AG04449 (cell line): ENCODE measurements around the gene NUTF2.

Experiments used
- CTCF ChIA-PET: fragments of 350-600 bp; formaldehyde crosslinking; extraction: SDS; loops from one replicate; lab custom pipeline; 2021; ENCODE audit warnings: antibody characterized with exemption; lab: Yijun Ruan, JAX
- POLR2A ChIA-PET: fragments of 400-600, 350-600 bp; formaldehyde crosslinking; extraction: SDS; loops from one replicate; lab custom pipeline; 2020; ENCODE audit warnings: antibody characterized with exemption, inconsistent platforms; lab: Yijun Ruan, JAX
- DNase-seq: peaks from one replicate; pipeline ENCODE4 v3.0.0-alpha.2; 2010; ENCODE audit warnings: low read depth, low spot score
- H3K4me3 ChIP-seq: 2 replicates; pipeline ENCODE4 v1.5.1; 2011; ENCODE audit warnings: low read depth, mild to moderate bottlenecking, control low read depth, low read length
- TF ChIP-seq, protein P1 (sequence below): IDR thresholded peaks from one replicate; pipeline ENCODE4 v1.5.1; 2011; ENCODE audit warnings: mild to moderate bottlenecking, moderate library complexity, low read length, control low read depth, inconsistent platforms; ENCODE audit not compliant: insufficient read depth; ENCODE audit errors: missing control alignments

NUTF2 gene

DNA sequence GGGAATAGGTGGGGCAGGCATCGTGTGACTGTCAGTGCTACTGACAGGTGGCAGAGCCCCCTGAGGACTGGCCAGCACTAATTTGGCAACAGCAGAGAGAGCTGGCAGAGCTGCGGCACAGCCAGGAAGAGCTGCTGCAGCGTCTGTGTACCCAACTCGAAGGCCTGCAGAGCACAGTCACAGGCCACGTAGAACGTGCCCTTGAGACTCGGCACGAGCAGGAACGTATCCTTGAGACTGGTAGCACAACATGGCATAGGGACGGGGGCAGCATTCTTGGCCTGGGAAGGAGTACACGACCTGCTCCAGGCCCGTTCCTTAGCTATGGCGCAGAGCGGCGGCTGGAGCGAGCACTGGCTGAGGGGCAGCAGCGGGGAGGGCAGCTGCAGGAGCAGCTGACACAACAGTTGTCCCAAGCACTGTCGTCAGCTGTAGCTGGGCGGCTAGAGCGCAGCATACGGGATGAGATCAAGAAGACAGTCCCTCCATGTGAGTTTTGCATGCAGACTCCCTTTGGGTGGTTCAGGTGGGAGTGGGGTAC, 35.0 kb downstream of the NUTF2 start:
- no peak for DNase-seq
- TF ChIP-seq, protein P1, sequence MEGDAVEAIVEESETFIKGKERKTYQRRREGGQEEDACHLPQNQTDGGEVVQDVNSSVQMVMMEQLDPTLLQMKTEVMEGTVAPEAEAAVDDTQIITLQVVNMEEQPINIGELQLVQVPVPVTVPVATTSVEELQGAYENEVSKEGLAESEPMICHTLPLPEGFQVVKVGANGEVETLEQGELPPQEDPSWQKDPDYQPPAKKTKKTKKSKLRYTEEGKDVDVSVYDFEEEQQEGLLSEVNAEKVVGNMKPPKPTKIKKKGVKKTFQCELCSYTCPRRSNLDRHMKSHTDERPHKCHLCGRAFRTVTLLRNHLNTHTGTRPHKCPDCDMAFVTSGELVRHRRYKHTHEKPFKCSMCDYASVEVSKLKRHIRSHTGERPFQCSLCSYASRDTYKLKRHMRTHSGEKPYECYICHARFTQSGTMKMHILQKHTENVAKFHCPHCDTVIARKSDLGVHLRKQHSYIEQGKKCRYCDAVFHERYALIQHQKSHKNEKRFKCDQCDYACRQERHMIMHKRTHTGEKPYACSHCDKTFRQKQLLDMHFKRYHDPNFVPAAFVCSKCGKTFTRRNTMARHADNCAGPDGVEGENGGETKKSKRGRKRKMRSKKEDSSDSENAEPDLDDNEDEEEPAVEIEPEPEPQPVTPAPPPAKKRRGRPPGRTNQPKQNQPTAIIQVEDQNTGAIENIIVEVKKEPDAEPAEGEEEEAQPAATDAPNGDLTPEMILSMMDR = no peak
- POLR2A ChIA-PET = interaction anchor here (1.1 kb wide), 1 partner anchor 54 kb away, joined by 3 read pairs; no protein-coding TSS in a partner anchor
- no peak overlapping the region for H3K4me3 ChIP-seq
- CTCF ChIA-PET = interaction anchor here (1.0 to 11.9 kb wide), 11 partner anchors 7 to 347 kb away, joined by 3 to 196 read pairs (median 33); partner anchors contain the start of genes CTRL, EDC4, NUTF2 and PSKH1

DNA sequence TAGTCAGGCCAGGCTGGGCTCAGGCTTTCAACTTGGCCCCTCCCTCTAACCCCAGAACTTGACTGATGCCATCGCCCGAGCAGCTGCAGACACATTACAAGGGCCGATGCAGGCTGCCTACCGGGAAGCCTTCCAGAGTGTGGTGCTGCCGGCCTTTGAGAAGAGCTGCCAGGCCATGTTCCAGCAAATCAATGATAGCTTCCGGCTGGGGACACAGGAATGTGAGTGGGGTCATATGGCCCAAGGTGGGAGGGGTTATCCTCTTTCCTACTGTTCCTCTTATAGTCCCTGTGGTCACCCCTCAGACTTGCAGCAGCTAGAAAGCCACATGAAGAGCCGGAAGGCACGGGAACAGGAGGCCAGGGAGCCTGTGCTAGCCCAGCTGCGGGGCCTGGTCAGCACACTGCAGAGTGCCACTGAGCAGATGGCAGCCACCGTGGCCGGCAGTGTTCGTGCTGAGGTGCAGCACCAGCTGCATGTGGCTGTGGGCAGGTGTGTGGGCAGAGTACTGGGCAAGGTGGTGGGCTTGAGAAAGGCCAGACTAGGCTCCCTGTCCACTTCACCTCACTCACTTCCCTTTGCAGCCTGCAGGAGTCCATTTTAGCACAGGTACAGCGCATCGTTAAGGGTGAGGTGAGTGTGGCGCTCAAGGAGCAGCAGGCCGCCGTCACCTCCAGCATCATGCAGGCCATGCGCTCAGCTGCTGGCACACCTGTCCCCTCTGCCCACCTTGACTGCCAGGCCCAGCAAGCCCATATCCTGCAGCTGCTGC, 35.8 kb downstream of the NUTF2 start:
- TF ChIP-seq, protein P1 = no peak
- POLR2A ChIA-PET = interaction anchor here (1.1 kb wide), 1 partner anchor 53 kb away, joined by 3 read pairs; no protein-coding TSS in a partner anchor

DNA sequence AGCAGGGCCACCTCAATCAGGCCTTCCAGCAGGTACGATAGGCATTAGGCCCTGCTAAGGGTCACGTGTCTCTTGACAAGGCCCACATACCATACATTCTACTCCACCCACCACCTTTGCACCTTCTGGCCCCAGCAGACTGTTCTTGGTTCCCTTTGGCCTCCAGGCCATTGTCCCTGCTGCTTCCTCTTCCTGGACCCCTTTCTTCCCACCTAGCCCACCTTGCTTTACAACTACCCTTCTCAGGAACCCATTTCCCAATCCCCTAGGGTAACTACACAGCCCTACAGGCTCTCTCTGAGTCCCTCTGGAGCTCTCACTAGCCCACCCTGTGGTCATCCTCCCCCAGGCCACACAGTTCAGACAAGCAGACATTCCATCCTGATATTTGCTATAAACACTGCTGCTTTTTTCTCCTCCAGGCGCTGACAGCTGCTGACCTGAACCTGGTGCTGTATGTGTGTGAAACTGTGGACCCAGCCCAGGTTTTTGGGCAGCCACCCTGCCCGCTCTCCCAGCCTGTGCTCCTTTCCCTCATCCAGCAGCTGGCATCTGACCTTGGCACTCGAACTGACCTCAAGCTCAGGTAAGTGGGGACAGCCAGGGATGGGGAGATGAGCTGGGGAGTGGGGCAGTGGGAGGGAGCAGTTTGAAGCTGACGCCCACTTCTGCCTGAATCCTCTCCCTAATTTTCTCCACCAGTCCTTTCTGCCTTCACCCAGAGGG, 36.6 kb downstream of the NUTF2 start:
- TF ChIP-seq, protein P1 = no peak
- DNase-seq = no peak
- no peak overlapping the region for H3K4me3 ChIP-seq
- ChIA-PET POLR2A (interaction anchor here (1.1 kb wide), 2 partner anchors 10 to 52 kb away, joined by 3 read pairs; partner anchors contain the start of gene PSKH1), CTCF (interaction anchor here (0.7 to 11.9 kb wide), 42 partner anchors 8 to 362 kb away, joined by 3 to 196 read pairs (median 7); partner anchors contain the start of genes CENPT, CTRL, EDC4 and PSKH1)

More for the DNA sequence above, 35.8 kb downstream of the NUTF2 start:
- H3K4me3 ChIP-seq = no peak overlapping the region
- CTCF ChIA-PET = interaction anchor here (1.0 to 11.9 kb wide), 26 partner anchors 8 to 348 kb away, joined by 3 to 196 read pairs (median 12); partner anchors contain the start of genes CENPT, CTRL, EDC4 and PSKH1
- DNase-seq = no peak

DNA sequence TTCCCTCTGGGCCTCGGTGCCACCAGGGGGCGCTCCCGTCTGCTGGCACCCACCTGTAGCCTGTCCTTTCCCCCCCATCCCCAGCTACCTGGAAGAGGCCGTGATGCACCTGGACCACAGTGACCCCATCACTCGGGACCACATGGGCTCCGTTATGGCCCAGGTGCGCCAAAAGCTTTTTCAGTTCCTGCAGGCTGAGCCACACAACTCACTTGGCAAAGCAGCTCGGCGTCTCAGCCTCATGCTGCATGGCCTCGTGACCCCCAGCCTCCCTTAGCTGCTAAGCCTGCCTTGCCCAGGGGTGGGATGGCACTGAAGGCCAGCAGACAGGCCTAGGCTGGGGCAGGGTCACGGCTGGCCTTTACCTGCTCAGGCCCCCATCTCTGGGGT, 37.1 kb downstream of the NUTF2 start:
- ChIA-PET CTCF (interaction anchor here (0.6 to 11.9 kb wide), 45 partner anchors 8 to 363 kb away, joined by 3 to 196 read pairs (median 6); partner anchors contain the start of genes CENPT, CTRL, EDC4 and PSKH1), POLR2A (interaction anchor here (1.1 kb wide), 1 partner anchor 9 kb away, joined by 3 read pairs; the partner anchor contains the start of gene PSKH1)
- TF ChIP-seq, protein P1 = peak; percentile 88
- no peak overlapping the region for H3K4me3 ChIP-seq
- DNase-seq = no peak

DNA sequence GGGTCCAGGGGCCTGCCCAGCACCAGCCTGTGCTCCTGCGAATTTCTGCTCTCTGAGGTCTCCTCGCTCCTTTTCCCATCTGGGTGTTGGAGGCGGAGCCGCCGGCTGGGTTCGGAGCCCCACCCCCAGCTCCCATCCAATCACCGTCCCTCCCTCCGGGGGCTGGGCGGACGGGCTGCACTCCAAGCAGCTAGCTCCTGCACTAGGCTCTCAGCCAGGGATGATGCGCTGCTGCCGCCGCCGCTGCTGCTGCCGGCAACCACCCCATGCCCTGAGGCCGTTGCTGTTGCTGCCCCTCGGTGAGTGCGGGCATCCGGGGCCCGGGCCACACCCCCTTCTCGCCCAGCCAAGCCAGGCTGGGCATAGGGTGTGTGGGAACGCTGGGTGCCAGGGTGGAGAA, 38.0 kb downstream of the NUTF2 start, which contains the start of gene NRN1L:
NRN1L (plus strand) TSS at position 202 of the 400 bp plus-strand sequence; CDS start at position 221, 19 bp downstream.
- ChIA-PET CTCF (interaction anchor here (0.7 to 11.9 kb wide), 31 partner anchors 8 to 372 kb away, joined by 3 to 196 read pairs (median 10); partner anchors contain the start of genes CTRL, EDC4, PSKH1 and PSMB10), POLR2A (interaction anchor here (0.6 to 1.1 kb wide), 3 partner anchors 8 to 57 kb away, joined by 3 to 5 read pairs (median 3); partner anchors contain the start of gene PSKH1)
- DNase-seq = peak; percentile 37
- no peak within 1 kb of the TSS for H3K4me3 ChIP-seq
- TF ChIP-seq, protein P1 = no peak
